ENCODE data around the gene RCOR1.
"Not testable (repeated sequence)": the region's sequence is repeated elsewhere in the genome, so short reads cannot be mapped to it uniquely, and the experiment has no call there.

DNA sequence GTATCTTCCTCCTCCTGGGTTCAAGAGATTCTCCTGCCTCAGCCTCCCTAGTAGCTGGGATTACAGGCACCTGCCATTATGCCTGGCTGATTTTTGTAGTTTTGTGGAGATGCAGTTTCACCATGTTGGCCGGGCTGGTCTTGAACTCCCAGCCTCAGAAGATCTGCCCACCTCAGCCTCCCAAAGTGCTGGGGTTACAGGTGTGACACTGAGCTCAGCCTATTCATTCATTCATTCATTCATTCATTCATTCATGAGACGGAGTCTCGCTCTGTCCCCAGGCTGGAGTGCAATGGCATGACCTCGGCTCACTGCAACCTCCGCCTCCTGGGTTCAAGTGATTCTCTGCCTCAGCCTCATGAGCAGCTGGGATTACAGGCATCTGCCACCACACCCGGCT, 47.2 kb downstream of the RCOR1 start:
- TF ChIP-seq, protein P1, sequence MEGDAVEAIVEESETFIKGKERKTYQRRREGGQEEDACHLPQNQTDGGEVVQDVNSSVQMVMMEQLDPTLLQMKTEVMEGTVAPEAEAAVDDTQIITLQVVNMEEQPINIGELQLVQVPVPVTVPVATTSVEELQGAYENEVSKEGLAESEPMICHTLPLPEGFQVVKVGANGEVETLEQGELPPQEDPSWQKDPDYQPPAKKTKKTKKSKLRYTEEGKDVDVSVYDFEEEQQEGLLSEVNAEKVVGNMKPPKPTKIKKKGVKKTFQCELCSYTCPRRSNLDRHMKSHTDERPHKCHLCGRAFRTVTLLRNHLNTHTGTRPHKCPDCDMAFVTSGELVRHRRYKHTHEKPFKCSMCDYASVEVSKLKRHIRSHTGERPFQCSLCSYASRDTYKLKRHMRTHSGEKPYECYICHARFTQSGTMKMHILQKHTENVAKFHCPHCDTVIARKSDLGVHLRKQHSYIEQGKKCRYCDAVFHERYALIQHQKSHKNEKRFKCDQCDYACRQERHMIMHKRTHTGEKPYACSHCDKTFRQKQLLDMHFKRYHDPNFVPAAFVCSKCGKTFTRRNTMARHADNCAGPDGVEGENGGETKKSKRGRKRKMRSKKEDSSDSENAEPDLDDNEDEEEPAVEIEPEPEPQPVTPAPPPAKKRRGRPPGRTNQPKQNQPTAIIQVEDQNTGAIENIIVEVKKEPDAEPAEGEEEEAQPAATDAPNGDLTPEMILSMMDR (IDR thresholded peaks at IDR 0.05; ENCODE audit: poor library complexity, severe bottlenecking): not testable (repeated sequence)
- not testable (repeated sequence) for TF ChIP-seq EP300 (conservative IDR thresholded peaks at IDR 0.05; ENCODE audit: poor library complexity, severe bottlenecking); POLR2AphosphoS5 (IDR thresholded peaks at IDR 0.05); EZH2 (IDR thresholded peaks at IDR 0.05; ENCODE audit: borderline replicate concordance, insufficient read depth, low read length, poor library complexity, severe bottlenecking); MXI1 (conservative IDR thresholded peaks at IDR 0.05; ENCODE audit: poor library complexity, severe bottlenecking); RAD21 (conservative IDR thresholded peaks at IDR 0.05); SMC3 (conservative IDR thresholded peaks at IDR 0.05; ENCODE audit: poor library complexity)

Measured in neural cell (in vitro differentiated cells).